ENCODE results near the gene SH3BP2. TPM values are rescaled to one million over a fixed set of nuclear protein-coding genes. Genes with fewer than 3 reads are reported as not detected.

SH3BP2 gene
- total RNA-seq, 4 donors from 2014 or later: 29.6 to 43.5 (median 36.7) TPM

DNA sequence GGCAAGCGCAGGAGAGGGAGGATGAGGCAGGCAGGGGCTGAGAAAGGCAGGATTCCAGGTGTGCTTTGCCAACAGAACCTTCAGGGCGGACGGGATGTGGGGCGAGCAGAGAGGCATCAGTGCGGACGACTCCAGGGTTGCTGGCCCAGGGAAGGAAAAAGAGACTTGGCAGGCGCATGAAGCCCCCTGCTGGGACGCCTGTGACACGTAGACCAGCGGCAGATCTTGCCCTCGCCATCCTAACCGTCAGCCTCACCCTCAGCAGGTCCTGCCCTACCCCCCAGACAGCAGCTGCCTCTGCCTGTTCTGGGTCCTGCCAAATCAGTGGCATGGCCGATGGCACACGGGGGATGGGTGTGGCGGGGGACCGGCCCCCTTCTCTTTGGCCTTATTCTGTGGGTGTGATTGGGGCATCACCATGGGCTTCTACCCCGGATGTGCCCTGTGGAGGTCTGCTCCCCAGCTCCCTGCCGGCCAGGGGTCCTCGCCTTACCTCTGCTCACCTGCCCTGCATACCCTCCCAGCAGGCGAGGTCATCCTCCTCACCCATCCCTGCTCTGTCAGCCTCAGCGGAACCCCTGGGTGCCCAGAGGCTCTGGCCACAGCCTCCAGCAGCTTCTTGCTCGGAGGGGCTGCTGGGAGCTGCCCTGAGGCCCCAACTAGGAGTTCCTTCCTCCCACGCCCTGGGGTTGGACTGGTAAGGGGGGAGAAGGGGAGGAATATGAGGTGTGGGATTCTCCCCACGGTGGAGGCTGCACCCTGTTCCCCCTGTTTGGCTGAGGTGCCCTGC lies 2.9 kb upstream of the SH3BP2 start:
- Histone ChIP-seq H3K36me3 (no peaks in the 10 kb centered on the region), H3K27me3 (no peaks in the 10 kb centered on the region), H3K9me3 (no peaks in the 10 kb centered on the region), H3K4me1 (peaks cover 14 to 48% of the 10 kb centered on the region in 2 donors), H3K27ac (no peak overlapping the region), H3K4me3 (replicated peaks in 1 of 3) (no peak overlapping the region)
- WGBS, 2 donors: 92% methylated on average over 16 to 21 of the region's 24 CpGs
- TF ChIP-seq CTCF (IDR thresholded peaks at IDR 0.05) (no peak), POLR2A (IDR thresholded peaks at IDR 0.05) (no peak)
- intact Hi-C loops (cut with DNase I): no loop called here
- no peak for DNase-seq

DNA sequence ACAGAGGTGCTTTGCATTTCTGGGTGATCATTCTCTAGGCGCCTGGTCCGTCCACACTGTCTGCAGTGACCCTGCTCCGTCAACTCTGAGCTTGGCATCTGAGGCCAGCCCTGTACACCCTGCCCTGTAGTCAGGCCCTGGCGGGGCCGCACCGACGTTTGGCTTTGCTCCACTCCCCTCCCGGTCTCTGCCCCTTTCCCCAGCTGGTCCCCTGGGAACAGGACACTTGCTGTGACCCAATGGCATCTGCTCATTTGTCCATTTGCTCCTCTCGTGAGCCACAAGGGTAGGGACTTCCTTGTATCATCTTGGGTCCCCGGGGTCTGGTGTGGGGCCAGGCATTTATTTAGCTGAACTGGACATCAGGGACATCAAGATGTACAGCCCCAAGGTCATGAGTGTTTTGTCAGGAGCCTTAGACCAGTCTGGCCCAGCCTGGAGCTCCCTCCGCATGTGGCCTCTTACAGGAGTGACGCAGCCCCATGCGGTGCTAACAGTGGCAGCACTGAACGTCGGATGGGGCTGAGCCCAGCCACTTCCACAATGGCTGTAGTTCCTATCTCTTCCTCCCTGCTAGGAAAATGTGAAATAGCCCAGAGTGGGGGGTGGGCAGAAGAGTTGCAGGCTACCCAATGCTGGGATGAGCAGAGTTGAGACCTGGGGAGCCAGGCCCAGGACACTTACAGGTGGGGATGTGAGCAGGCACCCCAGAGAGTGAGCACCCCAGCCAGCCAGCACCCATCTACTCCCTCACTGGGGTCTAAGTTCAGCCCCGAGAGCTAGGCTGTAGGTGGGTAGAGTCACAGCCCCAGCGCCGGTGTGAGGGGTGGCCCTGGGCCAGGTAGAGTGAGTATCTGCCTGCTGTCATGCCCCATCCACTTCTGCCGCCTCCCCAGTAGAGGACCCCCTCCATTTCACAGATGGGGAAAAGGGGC lies 2.0 kb upstream of the SH3BP2 start:
- Histone ChIP-seq H3K4me1 (peaks cover 22 to 56% of the 10 kb centered on the region in 2 donors), H3K4me3 (replicated peaks in 1 of 3) (no peak overlapping the region), H3K27ac (peak overlapping the region in 1 of 3 donors; percentile 24), H3K9me3 (no peaks in the 10 kb centered on the region), H3K36me3 (no peaks in the 10 kb centered on the region), H3K27me3 (no peaks in the 10 kb centered on the region)
- TF ChIP-seq CTCF (IDR thresholded peaks at IDR 0.05) (no peak), POLR2A (IDR thresholded peaks at IDR 0.05) (no peak)
- no peak for DNase-seq
- 85 to 94% methylated on average over 15 to 16 of the region's 19 CpGs for WGBS, 2 donors
- intact Hi-C loops (cut with DNase I): no loop called here

DNA sequence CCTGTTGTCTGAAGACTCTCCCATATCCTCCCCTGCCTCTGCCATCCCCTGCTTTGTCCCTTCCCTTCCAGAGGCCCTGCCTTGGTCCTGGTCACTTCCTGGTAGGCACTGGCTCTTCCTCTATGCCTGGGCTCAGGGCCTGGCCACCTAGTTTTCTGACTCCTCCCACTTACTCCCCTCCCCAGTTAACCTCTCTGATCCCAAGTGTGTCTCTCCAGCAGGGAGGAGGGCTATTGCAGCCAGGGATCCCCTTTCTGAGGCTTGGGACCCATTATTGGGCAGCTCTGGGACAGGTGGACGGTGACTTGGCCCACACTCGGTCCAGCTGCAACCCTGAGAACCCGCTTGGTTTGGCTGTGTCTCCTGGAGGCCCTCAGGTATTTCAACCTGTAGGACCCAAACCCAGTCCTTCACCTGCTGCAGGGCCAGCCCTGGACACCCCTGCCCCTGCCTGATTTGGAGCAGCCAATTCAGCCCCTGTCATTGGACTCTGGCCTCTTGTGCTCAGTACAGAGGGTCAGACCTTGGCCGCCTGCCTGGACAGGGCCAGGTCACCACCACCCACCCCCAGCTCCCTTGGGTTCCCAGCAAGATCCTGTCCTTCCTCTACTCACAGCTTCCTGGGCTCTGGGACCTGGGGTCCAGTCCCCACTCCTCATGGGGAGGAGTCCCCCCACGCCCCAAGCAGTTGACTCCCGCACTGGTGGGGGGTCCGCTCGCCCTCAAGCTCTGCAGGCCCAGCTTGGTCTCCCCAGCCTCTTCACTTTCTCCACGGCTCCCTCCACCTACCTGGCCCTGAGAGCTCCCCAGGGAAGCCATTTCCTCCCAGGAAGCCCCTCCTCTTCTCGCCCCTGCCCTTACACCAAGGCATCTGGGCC lies 1.1 kb upstream of the SH3BP2 start:
- Histone ChIP-seq H3K9me3 (no peaks in the 10 kb centered on the region), H3K27me3 (no peaks in the 10 kb centered on the region), H3K27ac (peak overlapping the region in 1 of 3 donors; percentile 49), H3K4me3 (replicated peaks in 1 of 3) (no peak overlapping the region), H3K36me3 (no peaks in the 10 kb centered on the region), H3K4me1 (peaks cover 31 to 65% of the 10 kb centered on the region in 2 donors)
- intact Hi-C loops (cut with DNase I): no loop called here
- no peak for TF ChIP-seq POLR2A (IDR thresholded peaks at IDR 0.05)
- TF ChIP-seq CTCF (IDR thresholded peaks at IDR 0.05): no peak
- WGBS, 2 donors: 95 to 99% methylated on average over 8 to 9 of the region's 10 CpGs
- DNase-seq: no peak

GRCh38 chr4:2792396-2792710 lies 532 bp upstream of the SH3BP2 start:
- Histone ChIP-seq H3K4me3 (replicated peaks in 1 of 3) (no peak overlapping the region), H3K27ac (peak overlapping the region in 2 of 3 donors; percentile 32 to 49), H3K36me3 (no peaks in the 10 kb centered on the region), H3K4me1 (peaks cover 37 to 70% of the 10 kb centered on the region in 2 donors), H3K27me3 (no peaks in the 10 kb centered on the region), H3K9me3 (no peaks in the 10 kb centered on the region)
- 50 to 93% methylated on average over 1 to 5 of the region's 8 CpGs for WGBS, 2 donors
- DNase-seq: no peak
- TF ChIP-seq POLR2A (IDR thresholded peaks at IDR 0.05): no peak
- no peak for TF ChIP-seq CTCF (IDR thresholded peaks at IDR 0.05)
- intact Hi-C loops (cut with DNase I): no loop called here
